GM21576 (cell line): ENCODE results near the gene SYT1.
A peak's percentile ranks its signal among the peaks of the same experiment; 100 is the strongest.

Experiments
- ATAC-seq: cut with Tn5 transposase; IDR thresholded peaks from one replicate; pipeline ENCODE4 v1.9.1; 2021; ENCODE audit warnings: mild to moderate bottlenecking, moderate library complexity; ENCODE audit not compliant: unreplicated experiment

SYT1 gene

GRCh38 chr12:79055926-79056674 lies 191.5 kb downstream of the SYT1 start:
- no peak for ATAC-seq

- no peak for ATAC-seq
Measured at GRCh38 chr12:79056775-79057174, 192.2 kb downstream of the SYT1 start.

- ATAC-seq, result peak; percentile 46
Measured at GRCh38 chr12:79057540-79057939, 193.0 kb downstream of the SYT1 start.

- no peak for ATAC-seq
Measured at GRCh38 chr12:79058342-79058741, 193.8 kb downstream of the SYT1 start.

GRCh38 chr12:79059557-79059956 lies 195.0 kb downstream of the SYT1 start:
- no peak for ATAC-seq

GRCh38 chr12:79063258-79063657 lies 198.7 kb downstream of the SYT1 start:
- ATAC-seq, result no peak

GRCh38 chr12:79067977-79068376 lies 203.4 kb downstream of the SYT1 start:
- ATAC-seq, result no peak

GRCh38 chr12:79069009-79069408 lies 204.4 kb downstream of the SYT1 start:
- peak; percentile 97 for ATAC-seq

GRCh38 chr12:79071498-79071897 lies 206.9 kb downstream of the SYT1 start:
- no peak for ATAC-seq

GRCh38 chr12:79073506-79073905 lies 208.9 kb downstream of the SYT1 start:
- no peak for ATAC-seq

GRCh38 chr12:79082595-79082994 lies 218.0 kb downstream of the SYT1 start:
- no peak for ATAC-seq

- no peak for ATAC-seq
Measured at GRCh38 chr12:79083181-79083580, 218.6 kb downstream of the SYT1 start.

- no peak for ATAC-seq
Measured at GRCh38 chr12:79085106-79085682, 220.6 kb downstream of the SYT1 start.

GRCh38 chr12:79086541-79087296 lies 222.1 kb downstream of the SYT1 start:
- no peak for ATAC-seq

- ATAC-seq, result no peak
Measured at GRCh38 chr12:79098530-79098929, 234.0 kb downstream of the SYT1 start.

GRCh38 chr12:79108962-79109361 lies 244.4 kb downstream of the SYT1 start:
- no peak for ATAC-seq

GRCh38 chr12:79114896-79115295 lies 250.3 kb downstream of the SYT1 start:
- ATAC-seq, result no peak

- ATAC-seq, result no peak
Measured at GRCh38 chr12:79115743-79116142, 251.2 kb downstream of the SYT1 start.

- no peak for ATAC-seq
Measured at GRCh38 chr12:79119796-79120195, 255.2 kb downstream of the SYT1 start.

- no peak for ATAC-seq
Measured at GRCh38 chr12:79121486-79121885, 256.9 kb downstream of the SYT1 start.

GRCh38 chr12:79124385-79124784 lies 259.8 kb downstream of the SYT1 start:
- no peak for ATAC-seq

GRCh38 chr12:79125358-79125757 lies 260.8 kb downstream of the SYT1 start:
- ATAC-seq, result no peak
